RWPE2 (cell line): ENCODE data around the gene METTL24.

Experiments
- ATAC-seq: fragments of 200-7000 bp; cut with Tn5 transposase; 3 replicates; pipeline ENCODE4 v1.9.1; 2021; ENCODE audit warnings: low read depth
- DNase-seq: peaks from one replicate; pipeline ENCODE4 v3.0.0-alpha.2; 2020; ENCODE audit warnings: low spot score
- H3K27ac ChIP-seq: fragments of 450-650 bp; 2 replicates; pipeline ENCODE4 v1.5.1; 2017; ENCODE audit warnings: mild to moderate bottlenecking; ENCODE audit not compliant: poor library complexity, severe bottlenecking
- H3K27me3 ChIP-seq: fragments of 250-450 bp; sonication (Bioruptor Pico); 2 replicates; pipeline ENCODE4 v1.5.1; 2021; ENCODE audit warnings: mild to moderate bottlenecking, moderate library complexity; ENCODE audit not compliant: insufficient read depth, poor library complexity, severe bottlenecking
- H3K36me3 ChIP-seq: fragments of 250-450 bp; sonication (Bioruptor Pico); 2 replicates; pipeline ENCODE4 v1.5.1; 2020; ENCODE audit warnings: low read depth, mild to moderate bottlenecking, moderate library complexity
- H3K4me1 ChIP-seq: fragments of 250-450 bp; sonication (Bioruptor Pico); 2 replicates; pipeline ENCODE4 v1.5.1; 2021; ENCODE audit warnings: mild to moderate bottlenecking, moderate library complexity; ENCODE audit not compliant: insufficient read depth, poor library complexity, severe bottlenecking
- H3K4me3 ChIP-seq: fragments of 250-450 bp; sonication (Bioruptor Pico); 2 replicates; pipeline ENCODE4 v1.5.1; 2021; ENCODE audit warnings: mild to moderate bottlenecking, moderate library complexity; ENCODE audit not compliant: severe bottlenecking
- H3K9me3 ChIP-seq: fragments of 250-450 bp; sonication (Bioruptor Pico); 2 replicates; pipeline ENCODE4 v1.5.1; 2021; ENCODE audit warnings: mild to moderate bottlenecking, moderate library complexity; ENCODE audit not compliant: severe bottlenecking
- TF ChIP-seq, protein P1 (sequence below): fragments of 450-650 bp; IDR thresholded peaks from one replicate; pipeline ENCODE4 v1.5.1; 2017; ENCODE audit warnings: mild to moderate bottlenecking, moderate library complexity; ENCODE audit not compliant: poor library complexity, severe bottlenecking

METTL24 gene

DNA sequence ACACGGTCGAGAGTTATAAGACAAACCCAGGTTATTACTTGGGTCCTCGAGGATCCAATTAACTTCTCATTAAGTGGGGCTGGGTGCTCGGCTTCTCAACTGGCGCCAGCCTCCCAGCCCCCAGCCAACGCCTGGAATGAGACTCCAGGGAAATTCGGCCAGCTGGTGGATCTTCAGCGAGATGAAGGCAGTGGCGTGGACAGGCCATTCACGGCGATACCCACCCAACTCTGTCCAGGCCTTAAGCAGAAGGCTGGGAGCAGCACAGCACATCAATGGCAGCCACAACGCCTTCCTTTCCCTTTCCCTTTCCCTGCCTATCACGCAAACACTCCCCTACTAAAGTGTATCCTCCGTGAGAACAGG lies 868 bp downstream of the METTL24 start:
- Histone ChIP-seq H3K27ac (no peak overlapping the region), H3K4me1 (no peaks in the 10 kb centered on the region), H3K27me3 (peaks cover 53% of the 10 kb centered on the region), H3K9me3 (no peaks in the 10 kb centered on the region), H3K4me3 (no peak overlapping the region), H3K36me3 (no peaks in the 10 kb centered on the region)
- no peak for DNase-seq
- TF ChIP-seq, protein P1, sequence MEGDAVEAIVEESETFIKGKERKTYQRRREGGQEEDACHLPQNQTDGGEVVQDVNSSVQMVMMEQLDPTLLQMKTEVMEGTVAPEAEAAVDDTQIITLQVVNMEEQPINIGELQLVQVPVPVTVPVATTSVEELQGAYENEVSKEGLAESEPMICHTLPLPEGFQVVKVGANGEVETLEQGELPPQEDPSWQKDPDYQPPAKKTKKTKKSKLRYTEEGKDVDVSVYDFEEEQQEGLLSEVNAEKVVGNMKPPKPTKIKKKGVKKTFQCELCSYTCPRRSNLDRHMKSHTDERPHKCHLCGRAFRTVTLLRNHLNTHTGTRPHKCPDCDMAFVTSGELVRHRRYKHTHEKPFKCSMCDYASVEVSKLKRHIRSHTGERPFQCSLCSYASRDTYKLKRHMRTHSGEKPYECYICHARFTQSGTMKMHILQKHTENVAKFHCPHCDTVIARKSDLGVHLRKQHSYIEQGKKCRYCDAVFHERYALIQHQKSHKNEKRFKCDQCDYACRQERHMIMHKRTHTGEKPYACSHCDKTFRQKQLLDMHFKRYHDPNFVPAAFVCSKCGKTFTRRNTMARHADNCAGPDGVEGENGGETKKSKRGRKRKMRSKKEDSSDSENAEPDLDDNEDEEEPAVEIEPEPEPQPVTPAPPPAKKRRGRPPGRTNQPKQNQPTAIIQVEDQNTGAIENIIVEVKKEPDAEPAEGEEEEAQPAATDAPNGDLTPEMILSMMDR, result no peak
- ATAC-seq, result no peak

DNA sequence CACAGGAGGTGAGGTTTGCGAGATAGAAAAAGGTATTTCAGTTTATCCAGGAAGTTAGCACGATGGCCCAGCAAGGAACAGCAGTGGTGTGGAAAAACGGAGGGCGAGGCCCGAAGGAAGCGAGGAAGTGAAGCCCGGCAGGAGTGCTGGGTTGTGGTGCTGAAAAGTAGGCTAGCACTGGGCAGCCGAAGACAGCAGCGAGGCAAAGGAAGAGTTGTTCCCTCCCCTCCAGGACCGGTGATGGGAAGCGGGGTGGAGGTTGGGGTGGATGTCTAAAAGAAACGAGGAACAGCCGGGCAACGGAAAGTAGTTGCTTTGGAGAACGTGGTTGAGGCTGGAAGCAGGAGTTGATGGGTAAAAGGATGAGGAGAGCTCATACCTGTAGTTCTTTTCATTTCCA lies 1.4 kb downstream of the METTL24 start:
- ATAC-seq (no peak), DNase-seq (no peak)
- Histone ChIP-seq H3K4me3 (no peak overlapping the region), H3K4me1 (no peaks in the 10 kb centered on the region), H3K36me3 (no peaks in the 10 kb centered on the region), H3K27me3 (peaks cover 48% of the 10 kb centered on the region), H3K9me3 (no peaks in the 10 kb centered on the region), H3K27ac (no peak overlapping the region)
- TF ChIP-seq, protein P1, result no peak

DNA sequence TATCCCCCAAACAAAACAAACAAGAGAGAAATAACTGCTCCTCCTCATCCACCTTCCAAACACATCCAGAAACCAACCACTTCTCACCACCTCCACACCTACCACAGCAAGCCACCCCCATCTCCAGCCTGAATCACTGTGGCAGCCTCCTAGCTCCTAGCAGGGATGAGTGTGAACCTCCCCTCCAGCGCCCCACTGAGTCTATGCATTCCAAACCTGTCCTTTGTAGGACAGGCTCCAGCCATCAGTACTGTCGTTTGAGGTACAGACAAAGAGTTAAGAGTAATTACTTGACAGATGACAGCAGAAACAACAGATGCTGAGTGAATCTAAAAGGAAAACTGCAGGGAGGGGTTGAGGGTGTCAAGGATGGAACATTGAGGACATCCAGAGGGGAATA lies 2.4 kb downstream of the METTL24 start:
- DNase-seq (no peak), ATAC-seq (no peak)
- H3K27ac ChIP-seq, result no peak overlapping the region
- H3K4me1 ChIP-seq, result no peaks in the 10 kb centered on the region
- peaks cover 41% of the 10 kb centered on the region for H3K27me3 ChIP-seq
- H3K9me3 ChIP-seq, result no peaks in the 10 kb centered on the region
- H3K36me3 ChIP-seq, result no peaks in the 10 kb centered on the region
- no peak overlapping the region for H3K4me3 ChIP-seq
- TF ChIP-seq, protein P1, result no peak

DNA sequence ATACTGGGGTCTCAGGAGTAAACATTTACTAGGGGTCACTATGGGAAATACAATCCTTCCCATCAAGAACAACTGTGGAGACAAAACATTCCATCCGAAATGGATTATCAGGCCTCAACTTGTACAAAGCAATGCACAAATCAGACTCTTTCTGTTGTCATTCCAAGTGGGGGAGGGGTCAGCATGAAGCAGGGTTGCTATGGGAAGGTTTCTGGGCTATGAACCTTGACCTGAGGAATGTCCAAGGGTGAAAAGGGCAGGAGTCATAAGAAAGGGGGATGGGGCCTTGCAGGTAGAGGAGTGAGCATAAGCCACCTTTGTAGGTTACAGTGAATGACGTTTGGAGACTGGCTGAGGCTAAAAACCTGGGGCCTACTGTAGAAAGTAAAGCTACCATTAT lies 3.1 kb downstream of the METTL24 start:
- DNase-seq, result no peak
- H3K27ac ChIP-seq, result no peak overlapping the region
- no peaks in the 10 kb centered on the region for H3K4me1 ChIP-seq
- no peak overlapping the region for H3K4me3 ChIP-seq
- H3K27me3 ChIP-seq, result peaks cover 34% of the 10 kb centered on the region
- H3K36me3 ChIP-seq, result no peaks in the 10 kb centered on the region
- ATAC-seq, result no peak
- TF ChIP-seq, protein P1, result no peak
- no peaks in the 10 kb centered on the region for H3K9me3 ChIP-seq

DNA sequence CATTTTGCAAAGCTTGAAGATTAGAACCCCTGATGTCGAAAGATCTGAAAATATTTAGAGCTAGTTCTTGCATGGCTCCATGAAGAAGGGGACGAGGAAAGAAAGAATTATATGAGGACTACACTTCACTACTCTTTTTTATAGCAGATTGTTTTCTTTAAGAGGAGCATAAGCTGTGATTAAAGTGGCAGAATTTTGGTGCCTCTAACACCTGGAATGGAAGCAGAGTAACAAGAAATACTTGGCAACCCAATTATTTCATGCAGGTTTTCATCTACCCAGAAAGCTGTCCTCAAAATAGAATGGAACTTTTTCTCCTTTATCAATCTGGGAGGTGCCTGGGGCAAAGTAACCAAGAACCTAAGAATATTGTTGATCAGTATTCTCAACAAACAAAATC lies 4.0 kb downstream of the METTL24 start:
- Histone ChIP-seq H3K4me3 (no peak overlapping the region), H3K27ac (no peak overlapping the region), H3K27me3 (peaks cover 25% of the 10 kb centered on the region), H3K36me3 (no peaks in the 10 kb centered on the region), H3K9me3 (no peaks in the 10 kb centered on the region), H3K4me1 (no peaks in the 10 kb centered on the region)
- TF ChIP-seq, protein P1, result no peak
- ATAC-seq, result no peak
- DNase-seq, result no peak
